Stimulated activated CD4-positive, alpha-beta T cell treated with anti-CD3 and anti-CD28 coated beads, Interleukin-2, amount 100 ng/mL, for 4 hours (primary cell): ENCODE data around the gene MAP3K4.

Experiments used
- DNase-seq: peaks from one replicate; pipeline ENCODE4 v3.0.0-alpha.2; 2020; ENCODE audit warnings: low read depth

MAP3K4 gene

DNA sequence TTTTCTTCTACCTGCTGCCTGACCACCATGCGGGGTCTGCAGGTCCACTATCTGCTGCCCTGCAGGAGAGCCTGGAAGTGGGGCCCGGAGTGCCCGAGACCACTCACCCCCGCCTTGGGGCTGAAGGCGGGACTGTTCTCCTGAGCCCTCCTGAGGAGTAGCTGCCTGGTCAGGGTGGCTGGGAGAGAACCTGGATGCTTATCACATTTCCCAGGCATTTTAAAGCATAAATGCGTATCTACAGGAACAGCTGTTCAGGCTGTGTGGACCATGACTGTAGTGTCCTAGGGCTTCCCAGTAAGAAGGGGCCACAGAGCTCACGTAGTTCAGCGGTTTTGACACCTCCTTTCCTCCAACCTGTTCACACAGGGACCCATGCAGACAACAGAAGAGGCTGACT is 159.0 kb downstream of the MAP3K4 start:
- no peak for DNase-seq

DNA sequence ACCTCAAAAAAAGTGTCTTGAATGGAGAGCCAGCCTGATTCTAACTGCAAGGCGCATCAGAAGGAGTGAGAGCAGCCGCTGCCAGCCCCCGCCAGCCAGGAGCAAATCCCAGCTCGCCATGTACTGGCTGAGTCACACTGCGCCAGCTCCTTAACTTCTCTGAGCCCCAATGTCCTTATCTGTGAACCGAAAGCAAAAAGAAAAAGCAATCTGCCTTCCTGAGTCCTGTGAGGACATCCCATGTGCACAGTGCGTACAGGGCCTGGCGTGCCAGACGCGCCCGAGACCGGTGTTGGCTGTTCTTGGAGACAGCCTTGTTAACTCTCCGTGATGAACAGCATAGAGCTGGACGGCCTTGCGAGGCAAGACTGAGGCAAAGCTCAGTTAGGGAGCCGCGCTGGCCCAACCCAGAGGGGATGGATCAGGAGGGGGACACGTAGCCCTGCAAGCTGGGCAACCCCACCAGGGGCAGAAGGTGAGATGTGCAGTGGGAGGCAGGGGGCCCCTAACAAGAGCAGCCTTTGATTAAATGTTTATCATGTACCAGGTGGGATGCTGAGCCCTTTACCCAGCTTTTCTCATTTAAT is 159.6 kb downstream of the MAP3K4 start:
- no peak for DNase-seq

- no peak for DNase-seq
Measured at GRCh38 chr6:161151660-161152526, 160.3 kb downstream of the MAP3K4 start.

DNA sequence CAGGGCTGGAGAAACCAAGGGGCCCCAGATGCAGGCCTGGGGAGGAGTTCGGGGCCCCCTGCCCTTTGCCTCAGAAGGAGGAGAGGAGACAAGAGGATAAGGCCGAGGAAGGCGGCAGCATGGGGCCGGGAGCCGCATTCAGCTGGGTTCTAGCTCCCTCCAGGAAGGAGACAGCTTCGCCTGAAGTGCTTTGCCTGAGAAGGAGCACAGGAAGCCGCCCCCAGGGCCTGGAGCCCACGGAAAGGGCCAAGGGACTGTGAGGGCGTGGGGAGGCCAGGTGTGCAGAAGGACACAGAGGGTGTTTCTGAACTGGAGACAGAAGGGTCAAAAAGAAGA is 160.9 kb downstream of the MAP3K4 start:
- DNase-seq: no peak

DNA sequence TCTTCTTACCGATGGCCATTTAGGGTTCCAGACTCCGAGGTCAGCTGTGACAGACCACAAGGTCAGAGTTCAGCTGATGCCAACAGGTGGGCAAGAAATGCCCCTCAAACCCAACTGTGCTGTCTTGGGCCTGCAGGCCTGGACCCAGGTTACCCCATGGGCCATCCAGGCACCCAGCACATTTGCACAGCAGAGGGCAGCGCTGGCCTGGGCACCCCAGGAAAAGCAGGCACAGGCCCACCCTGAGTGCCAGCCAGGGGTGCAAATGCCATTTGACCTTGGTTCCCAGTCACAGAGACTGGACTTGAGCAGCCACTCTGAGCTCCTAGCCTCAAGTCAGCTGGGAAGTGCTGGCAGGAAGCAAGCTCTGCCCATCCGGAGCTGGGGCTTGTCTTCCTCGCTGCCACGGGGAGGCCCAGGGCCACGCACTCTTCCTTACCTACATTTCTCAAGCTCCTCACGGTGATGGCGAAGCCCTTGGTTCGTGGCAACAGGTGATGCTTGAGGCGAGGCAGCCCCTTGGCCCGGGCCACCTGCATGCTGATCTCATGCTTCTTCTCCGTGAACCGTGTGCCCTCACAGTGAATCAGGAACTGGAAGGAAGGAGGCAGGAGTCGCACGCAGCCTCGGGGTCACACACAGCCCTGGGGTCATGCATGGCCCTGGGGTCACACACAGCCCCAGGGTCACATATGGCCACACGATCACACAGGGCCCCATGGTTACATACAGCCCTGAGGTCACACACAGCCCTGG is 161.5 kb downstream of the MAP3K4 start:
- DNase-seq: no peak

GRCh38 chr6:161153725-161154124 is 162.2 kb downstream of the MAP3K4 start:
- no peak for DNase-seq

- no peak for DNase-seq
Measured at GRCh38 chr6:161154796-161155335, 163.3 kb downstream of the MAP3K4 start.

DNA sequence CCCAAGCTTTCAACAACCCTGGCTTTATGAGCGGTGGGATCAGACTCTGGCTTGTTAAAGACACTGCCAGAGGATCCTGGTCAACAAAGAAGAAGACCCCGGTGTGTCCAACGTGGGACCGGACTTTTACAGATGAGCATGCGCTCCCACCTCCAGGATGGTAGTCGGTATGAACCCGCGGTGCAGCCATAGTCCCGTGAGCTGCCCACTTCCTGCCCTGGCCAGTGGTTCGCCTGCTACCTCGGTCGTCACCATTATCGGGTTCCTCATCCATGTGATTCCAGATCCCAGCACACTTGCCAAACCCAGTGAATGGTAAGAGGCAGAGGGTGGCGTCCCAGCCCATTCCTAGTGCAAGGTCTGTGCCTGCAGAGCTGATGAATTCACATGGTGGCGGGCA is 169.6 kb downstream of the MAP3K4 start:
- no peak for DNase-seq

DNA sequence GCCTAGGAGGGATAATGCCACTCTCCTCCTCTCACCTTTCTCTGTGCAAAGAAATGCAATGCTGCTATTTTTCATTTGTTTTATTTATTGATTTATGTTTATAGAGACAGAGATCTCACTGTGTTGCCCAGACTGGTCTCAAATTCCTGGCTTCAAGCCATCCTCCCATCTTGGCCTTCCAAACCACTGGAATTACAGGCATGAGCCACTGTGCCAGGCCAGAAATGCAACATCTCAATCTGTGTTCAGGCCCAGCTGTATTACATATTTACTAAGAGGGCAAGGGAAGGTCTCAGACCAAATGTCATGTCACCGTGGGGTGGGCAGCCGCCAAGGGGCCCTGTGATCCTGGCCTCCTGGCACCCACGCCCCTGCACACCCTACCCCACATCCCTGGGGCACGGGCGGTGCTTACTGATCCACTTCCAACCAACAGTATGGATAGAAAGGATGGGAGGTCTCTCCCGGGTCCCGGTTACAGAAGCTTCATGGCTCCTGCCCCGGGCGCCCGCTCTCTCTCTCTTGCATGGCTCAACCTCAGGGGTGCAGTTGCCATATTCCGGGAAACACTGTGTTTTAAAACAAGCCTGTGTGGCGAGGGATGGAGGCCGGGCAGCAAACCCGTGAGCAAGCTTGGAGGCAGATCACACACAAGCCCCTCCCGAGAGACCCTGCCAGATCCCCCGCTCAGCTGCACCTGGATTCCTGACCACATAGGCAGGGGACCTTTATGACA is 170.5 kb downstream of the MAP3K4 start:
- no peak for DNase-seq

DNA sequence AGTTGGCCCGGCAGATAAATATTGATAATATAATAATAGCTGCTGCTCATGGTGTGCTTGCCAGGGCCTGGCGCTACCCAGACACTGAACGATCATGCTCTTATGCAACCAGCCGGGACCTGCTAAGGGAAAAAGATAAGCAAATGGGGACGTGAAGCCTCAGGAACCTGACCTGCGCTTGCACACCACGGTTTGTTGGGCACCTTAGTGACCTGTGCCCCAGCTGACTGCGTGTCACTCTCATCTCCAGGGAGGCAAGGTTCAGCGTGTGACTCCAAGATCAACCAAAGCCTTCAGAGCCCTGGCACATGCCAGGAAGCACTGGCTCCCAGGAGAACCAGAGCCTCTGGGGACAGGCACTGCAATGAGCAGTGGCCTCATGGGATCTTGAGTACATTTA is 171.2 kb downstream of the MAP3K4 start:
- DNase-seq: no peak

GRCh38 chr6:161163466-161164181 is 172.1 kb downstream of the MAP3K4 start:
- DNase-seq: no peak

DNA sequence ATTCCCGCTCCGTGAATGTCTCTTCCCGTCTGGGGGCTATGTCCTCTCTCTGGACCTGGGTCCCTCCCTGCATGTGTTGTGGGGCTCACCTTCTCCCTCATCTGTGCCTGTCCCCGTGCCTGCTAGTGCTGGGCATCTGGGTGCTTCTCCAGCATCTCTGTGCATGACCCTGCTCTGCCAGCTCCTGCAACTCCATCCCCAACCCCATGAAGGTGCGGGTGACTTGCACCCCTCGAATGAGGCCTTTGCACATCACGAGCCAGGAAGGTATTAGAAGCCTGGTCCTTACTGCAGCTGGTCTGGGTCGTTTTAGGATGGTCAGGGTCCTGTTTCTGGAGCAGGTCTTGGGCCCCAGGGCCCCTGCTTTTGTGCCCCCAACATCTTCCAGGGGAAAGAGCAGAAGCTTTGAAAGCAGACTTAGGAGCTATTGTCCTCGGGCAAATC is 172.6 kb downstream of the MAP3K4 start:
- DNase-seq: no peak

DNA sequence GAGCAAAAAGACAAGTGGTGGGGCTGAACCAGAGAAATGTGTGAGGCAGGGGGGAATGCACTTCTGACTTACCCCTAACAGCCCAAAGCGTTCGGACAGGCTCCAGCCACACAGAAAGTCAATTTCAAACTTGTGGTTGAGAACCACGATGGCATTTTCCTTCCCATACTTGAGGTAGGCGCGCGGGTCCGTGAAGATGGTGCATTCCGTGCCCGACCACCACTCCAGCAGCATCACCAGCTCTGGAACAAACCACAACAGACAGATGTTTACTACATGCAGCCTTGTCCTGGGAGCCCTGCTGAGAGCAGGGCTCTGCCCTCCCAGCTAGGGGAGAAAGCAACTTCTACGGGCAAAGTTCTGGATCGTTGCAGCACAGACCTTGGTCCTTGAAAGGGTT is 174.6 kb downstream of the MAP3K4 start:
- no peak for DNase-seq

DNA sequence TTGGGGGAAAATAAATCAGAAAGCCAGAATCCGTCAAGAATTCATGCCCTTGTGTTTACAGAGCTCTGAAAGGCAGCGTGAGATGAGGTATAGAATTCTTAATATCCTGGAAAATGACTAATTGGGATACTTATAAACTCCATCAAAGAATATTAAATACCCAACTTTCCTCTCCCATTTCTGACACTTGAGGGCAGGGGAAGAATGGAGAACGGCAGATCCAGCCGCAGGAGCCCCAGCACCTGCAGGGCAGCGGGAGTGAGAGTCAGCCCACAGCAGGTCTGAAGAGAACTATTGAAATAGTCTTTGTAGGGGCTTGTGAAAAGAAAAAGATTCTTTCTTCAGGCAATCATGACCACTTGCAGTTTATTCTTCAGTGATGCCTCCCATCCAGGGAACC is 175.1 kb downstream of the MAP3K4 start:
- no peak for DNase-seq
